Epithelial cell of esophagus (primary cell): ENCODE data around the gene GABRA4.

ENCODE experiments used
- DNase-seq: peaks from one replicate; pipeline ENCODE4 v3.0.0; 2010; ENCODE audit warnings: low read depth
- H3K4me3 ChIP-seq: 2 replicates; pipeline ENCODE4 v1.5.1; 2011; ENCODE audit warnings: mild to moderate bottlenecking, low read length, control low read depth
- CTCF ChIP-seq: IDR thresholded peaks from 2 replicates; pipeline ENCODE4 v1.5.1; 2011; ENCODE audit warnings: low read depth, mild to moderate bottlenecking, low read length, control low read depth, inconsistent platforms; ENCODE audit not compliant: insufficient read depth; ENCODE audit errors: missing control alignments

The GABRA4 gene

GRCh38 chr4:46993075-46994006 lies at the start of gene GABRA4:
Gene GABRA4, minus strand, starts transcription at chr4:46993581. Its CDS starts 157 bp downstream, at chr4:46993424.
- TF ChIP-seq CTCF = no peak
- no peak within 1 kb of the TSS for H3K4me3 ChIP-seq
- DNase-seq = peak; percentile 2

DNA sequence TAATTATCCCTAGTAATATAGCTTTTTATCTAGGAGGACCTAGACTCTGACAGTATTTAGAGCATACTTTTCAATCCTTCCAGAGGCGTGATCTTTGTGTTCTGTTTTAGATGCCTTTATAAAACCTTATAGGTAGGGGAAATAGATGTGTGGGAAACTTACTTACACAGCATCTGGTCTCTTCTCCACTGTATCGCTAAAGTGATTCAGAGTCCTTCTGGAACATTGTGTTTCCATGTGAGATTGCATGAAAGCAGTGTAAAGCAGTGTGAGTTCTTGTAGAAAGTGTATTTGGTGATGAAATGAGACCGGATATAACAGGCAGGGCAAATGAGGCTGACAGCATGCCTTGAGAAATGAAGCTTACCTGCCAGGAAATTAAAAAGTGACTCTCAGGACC lies 47.4 kb upstream of the GABRA4 start:
- DNase-seq = no peak
- no peak for TF ChIP-seq CTCF
- H3K4me3 ChIP-seq = no peak overlapping the region

DNA sequence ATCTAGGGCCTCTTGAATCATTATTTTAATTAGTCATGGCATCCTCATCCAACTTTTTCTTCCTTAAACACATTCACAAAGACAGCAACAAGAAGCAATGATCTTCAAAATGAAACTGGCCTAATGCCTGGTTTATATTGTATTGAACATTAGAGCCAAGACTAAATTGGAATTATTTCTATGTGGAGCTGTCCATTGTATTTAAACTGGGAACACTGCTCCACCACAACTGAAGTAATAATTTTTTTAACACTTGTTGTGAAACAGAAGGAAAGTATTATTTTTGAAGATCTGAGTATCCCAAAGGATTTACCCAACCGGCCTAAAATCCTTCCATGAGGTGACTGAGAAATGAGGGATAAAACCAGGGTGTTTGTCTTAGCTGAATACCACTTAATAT lies 44.9 kb upstream of the GABRA4 start:
- TF ChIP-seq CTCF = no peak
- no peak for DNase-seq
- H3K4me3 ChIP-seq = no peak overlapping the region

DNA sequence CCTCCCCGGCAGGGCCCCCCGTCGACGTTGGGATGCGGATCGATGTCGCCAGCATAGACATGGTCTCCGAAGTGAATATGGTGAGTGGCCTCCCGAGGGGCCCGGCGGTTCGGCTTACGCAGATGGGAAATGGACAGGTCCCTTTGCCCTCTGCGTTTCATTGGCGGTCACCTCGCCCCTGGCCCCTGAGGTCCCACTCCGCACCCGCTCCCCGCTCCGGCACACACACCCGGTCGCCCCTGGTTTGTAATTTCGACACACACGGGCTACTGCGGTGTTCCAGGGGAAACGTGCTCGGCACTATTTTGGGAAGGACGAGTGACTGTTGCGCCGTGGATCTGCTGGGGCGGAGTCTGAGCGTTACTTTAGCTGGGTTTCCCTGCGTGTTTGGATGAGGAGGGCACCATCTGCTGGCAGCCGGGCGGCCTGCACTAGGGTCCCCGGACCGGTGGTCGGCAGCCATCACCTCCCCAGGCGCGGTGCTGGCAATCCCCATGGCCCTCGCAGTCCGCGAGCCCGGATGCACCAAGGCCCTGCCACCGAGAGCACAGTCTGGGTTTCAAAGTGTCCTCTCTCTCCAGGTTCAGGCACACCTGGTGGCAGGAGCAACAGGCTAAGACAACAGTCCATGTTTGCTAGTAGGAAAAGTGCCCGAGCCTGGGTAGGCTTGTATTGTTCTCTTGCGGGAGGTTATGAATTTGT lies 39.2 kb upstream of the GABRA4 start:
- peak; percentile 47 for DNase-seq
- peak; percentile 59 for TF ChIP-seq CTCF
- H3K4me3 ChIP-seq = peak overlapping the region; percentile 42

DNA sequence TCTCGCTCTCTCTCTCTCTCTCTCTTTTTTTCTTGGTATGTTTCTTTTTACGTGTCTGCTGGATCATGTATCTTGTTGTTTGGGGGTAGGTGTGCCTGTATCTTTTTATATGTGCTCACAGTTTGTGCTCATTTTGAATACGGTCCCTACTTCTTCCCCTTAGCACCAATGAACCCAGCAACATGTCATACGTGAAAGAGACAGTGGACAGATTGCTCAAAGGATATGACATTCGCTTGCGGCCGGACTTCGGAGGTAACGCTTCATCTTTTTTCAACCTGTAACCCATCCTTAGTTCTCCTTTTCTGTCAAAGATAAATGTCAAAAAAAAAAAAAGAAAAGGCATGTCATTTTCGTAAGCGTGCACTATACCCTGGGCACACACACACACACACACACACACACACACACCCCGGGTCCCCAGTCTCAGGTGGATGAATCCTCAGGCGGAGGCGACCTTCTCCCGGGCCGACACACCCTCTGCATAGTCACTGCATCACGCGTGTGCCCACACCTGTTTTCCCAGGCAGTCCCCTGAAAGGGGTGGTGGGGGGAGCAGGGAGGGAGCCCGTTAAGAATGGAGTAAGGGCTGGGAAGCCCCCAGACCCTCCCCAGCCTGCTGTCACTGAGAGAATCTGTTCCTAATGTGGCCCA lies 38.5 kb upstream of the GABRA4 start:
- peak overlapping the region; percentile 42 for H3K4me3 ChIP-seq
- peak; percentile 14 for DNase-seq
- no peak for TF ChIP-seq CTCF

DNA sequence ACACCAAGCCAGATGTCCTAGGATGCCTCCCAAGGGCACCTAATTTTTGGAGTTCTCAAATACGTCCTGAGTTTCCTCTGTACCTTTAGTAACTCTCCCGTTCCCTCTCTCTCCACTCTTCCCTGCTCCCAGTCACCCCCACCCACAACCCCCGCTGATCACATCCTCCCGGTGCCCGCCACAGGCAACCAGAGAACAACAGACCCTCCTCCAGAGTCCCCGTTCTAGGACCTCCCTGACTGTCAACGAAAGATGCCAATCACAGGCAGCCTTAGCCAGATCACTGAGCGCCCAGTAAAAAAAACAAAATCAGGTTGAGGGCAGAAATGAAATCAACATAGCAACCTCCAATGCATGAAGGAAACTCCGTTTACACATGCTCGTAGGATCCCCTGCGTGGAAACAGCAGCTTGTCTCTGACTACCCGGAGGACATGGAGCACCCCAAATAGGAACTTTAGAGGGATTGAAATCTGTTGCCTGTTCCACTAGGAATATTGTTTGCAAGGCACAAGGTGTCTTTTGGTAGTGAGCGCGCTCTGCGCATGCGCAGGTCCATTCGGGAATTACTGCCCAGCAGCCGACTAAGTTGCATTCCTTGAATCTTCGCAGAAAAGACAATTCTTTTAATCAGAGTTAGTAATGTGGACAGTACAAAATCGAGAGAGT lies 37.8 kb upstream of the GABRA4 start, which contains the start of gene GABRB1:
GABRB1 (plus strand) TSS at position 557 of the 668 bp plus-strand sequence.
- TF ChIP-seq CTCF = no peak
- peak; percentile 58 for DNase-seq
- H3K4me3 ChIP-seq = peak within 1 kb of the TSS; percentile 42
